Measurements from ENCODE around the gene SIGLEC5. TPM values are rescaled to one million over a fixed set of nuclear protein-coding genes. Genes with fewer than 3 reads are reported as not detected.

The SIGLEC5 gene
- total and polyA plus RNA-seq, 2 of the 4 experiments (the other 2 are of a cell fraction) = not detected

DNA sequence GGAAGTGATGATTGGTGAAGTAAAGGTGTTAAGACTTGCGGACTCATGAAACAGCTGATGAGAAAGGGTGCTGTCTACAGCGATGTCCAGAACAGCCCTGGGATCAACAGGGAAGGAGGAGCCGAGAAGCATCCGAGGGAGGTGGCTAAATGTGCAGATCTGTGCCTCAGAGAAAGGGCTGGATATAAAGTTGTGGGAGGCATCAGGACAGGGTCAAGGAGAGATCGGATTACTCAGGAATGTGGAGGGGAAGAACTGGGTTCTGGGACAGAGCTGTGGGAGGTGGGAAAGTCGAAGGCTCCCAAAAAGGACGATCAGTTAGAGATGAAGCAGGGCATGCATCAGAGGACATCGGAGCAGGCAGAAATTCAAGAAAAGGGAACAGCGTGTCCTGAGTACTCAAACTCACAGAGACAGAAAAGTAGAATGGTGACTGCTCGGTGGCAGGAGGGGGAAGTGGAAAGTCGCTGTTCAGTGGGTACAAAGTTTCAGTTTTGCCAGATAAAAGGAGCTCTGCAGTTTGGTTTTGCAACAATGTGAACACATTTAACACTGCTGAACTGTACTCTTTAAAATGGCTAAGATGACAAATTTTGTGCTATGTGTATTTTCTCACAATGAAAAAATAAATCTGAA is 14.6 kb upstream of the SIGLEC5 start:
- intact Hi-C loops (cut with micrococcal nuclease) = no loop called here
- no peak overlapping the region for H2AK5ac ChIP-seq (ENCODE audit: low read depth, low read length)
- no TSS peak for BruUV-seq (replicated peaks)

More for the DNA sequence above, 14.6 kb upstream of the SIGLEC5 start:
- H4K91ac ChIP-seq (ENCODE audit: insufficient read depth, low read depth, low read length) = no peak overlapping the region
- no peak overlapping the region for H2AFZ ChIP-seq (replicated peaks; ENCODE audit: low read length, poor library complexity)
- H3K9me1 ChIP-seq (ENCODE audit: insufficient read depth, low read length) = no peaks in the 10 kb centered on the region
- no peaks in the 10 kb centered on the region for H3K79me1 ChIP-seq (ENCODE audit: low read depth in 1 of 2, low read length in 2 of 2)
- no peak overlapping the region for H3K14ac ChIP-seq (replicated peaks; ENCODE audit: low read depth, low read length)
- no peak overlapping the region for H3K9ac ChIP-seq (ENCODE audit: low read depth, low read length)
- in situ Hi-C loops (cut with MboI; ENCODE audit: low sequenced_read_pairs) = no loop called here
- H2BK20ac ChIP-seq (ENCODE audit: low read depth, low read length) = no peak overlapping the region
- ATAC-seq (ENCODE audit: low read depth) = no peak
- WGBS, 2 experiments (ENCODE audit: extremely low coverage in 2 of 2, insufficient read length in 1 of 2) = 0% methylated on average over 1 of the region's 11 CpGs; no CpG with 5 or more reads in 1 of the 2 experiments
- no peak overlapping the region for H3K23ac ChIP-seq (ENCODE audit: low read depth, low read length)
- ChIA-PET CTCF (no interaction called here), POLR2A (ENCODE audit: unreplicated experiment) (no interaction called here)
- H4K5ac ChIP-seq (ENCODE audit: low read depth, low read length) = no peak overlapping the region
- H3K36me3 ChIP-seq (ENCODE audit: control insufficient read depth, insufficient read depth, low read length) = no peaks in the 10 kb centered on the region
- no peaks in the 10 kb centered on the region for H4K20me1 ChIP-seq (ENCODE audit: insufficient read depth, low read length)
- DNase-seq = no peak
- no peak overlapping the region for H2BK5ac ChIP-seq (ENCODE audit: low read depth, low read length, poor library complexity, severe bottlenecking)
- no peak overlapping the region for H3K4ac ChIP-seq (ENCODE audit: low read depth, low read length)
- H2BK15ac ChIP-seq (ENCODE audit: low read depth, low read length) = no peak overlapping the region
- H3K56ac ChIP-seq (ENCODE audit: extremely low read depth, insufficient read depth, low read length) = no peak overlapping the region
- TF ChIP-seq MAFK (IDR thresholded peaks at IDR 0.05; ENCODE audit: low read depth, low read length) = no peak
- TF ChIP-seq, protein P1, sequence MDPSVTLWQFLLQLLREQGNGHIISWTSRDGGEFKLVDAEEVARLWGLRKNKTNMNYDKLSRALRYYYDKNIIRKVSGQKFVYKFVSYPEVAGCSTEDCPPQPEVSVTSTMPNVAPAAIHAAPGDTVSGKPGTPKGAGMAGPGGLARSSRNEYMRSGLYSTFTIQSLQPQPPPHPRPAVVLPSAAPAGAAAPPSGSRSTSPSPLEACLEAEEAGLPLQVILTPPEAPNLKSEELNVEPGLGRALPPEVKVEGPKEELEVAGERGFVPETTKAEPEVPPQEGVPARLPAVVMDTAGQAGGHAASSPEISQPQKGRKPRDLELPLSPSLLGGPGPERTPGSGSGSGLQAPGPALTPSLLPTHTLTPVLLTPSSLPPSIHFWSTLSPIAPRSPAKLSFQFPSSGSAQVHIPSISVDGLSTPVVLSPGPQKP (IDR thresholded peaks at IDR 0.05; ENCODE audit: borderline replicate concordance, low read depth, low read length) = no peak
- TF ChIP-seq, protein P2, sequence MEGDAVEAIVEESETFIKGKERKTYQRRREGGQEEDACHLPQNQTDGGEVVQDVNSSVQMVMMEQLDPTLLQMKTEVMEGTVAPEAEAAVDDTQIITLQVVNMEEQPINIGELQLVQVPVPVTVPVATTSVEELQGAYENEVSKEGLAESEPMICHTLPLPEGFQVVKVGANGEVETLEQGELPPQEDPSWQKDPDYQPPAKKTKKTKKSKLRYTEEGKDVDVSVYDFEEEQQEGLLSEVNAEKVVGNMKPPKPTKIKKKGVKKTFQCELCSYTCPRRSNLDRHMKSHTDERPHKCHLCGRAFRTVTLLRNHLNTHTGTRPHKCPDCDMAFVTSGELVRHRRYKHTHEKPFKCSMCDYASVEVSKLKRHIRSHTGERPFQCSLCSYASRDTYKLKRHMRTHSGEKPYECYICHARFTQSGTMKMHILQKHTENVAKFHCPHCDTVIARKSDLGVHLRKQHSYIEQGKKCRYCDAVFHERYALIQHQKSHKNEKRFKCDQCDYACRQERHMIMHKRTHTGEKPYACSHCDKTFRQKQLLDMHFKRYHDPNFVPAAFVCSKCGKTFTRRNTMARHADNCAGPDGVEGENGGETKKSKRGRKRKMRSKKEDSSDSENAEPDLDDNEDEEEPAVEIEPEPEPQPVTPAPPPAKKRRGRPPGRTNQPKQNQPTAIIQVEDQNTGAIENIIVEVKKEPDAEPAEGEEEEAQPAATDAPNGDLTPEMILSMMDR (conservative IDR thresholded peaks at IDR 0.05; ENCODE audit: low read depth, low read length) = no peak
- dilution Hi-C loops (cut with HindIII; ENCODE audit: low sequenced_read_pairs, unreplicated experiment) = no loop called here
- H3K4me3 ChIP-seq (ENCODE audit: insufficient read depth, low read depth, low read length) = no peak overlapping the region
- no peak overlapping the region for H2AK9ac ChIP-seq (replicated peaks; ENCODE audit: low read depth, low read length, poor library complexity)
- H3K27me3 ChIP-seq (ENCODE audit: control insufficient read depth, insufficient read depth, low read length) = no peaks in the 10 kb centered on the region
- H3K18ac ChIP-seq (ENCODE audit: low read depth, low read length) = no peak overlapping the region
- no peaks in the 10 kb centered on the region for H3K9me3 ChIP-seq (ENCODE audit: control insufficient read depth, insufficient read depth, low read length)
- no peaks in the 10 kb centered on the region for H3K4me1 ChIP-seq (ENCODE audit: control insufficient read depth, insufficient read depth, low read length)
- no peak overlapping the region for H3K27ac ChIP-seq (ENCODE audit: insufficient read depth, low read length)
- H3K4me2 ChIP-seq (ENCODE audit: low read depth, low read length) = no peak overlapping the region
- H2BK120ac ChIP-seq (ENCODE audit: low read depth, low read length) = no peak overlapping the region
- H4K8ac ChIP-seq (ENCODE audit: low read depth in 2 of 2, low read length in 2 of 2) = no peak overlapping the region
